Fibroblast of skin of abdomen (primary cell): ENCODE results near the gene FAM110D.

Source experiments
- DNase-seq: peaks from one replicate; pipeline ENCODE4 v3.0.0-alpha.2; 2013

Gene FAM110D

GRCh38 chr1:26129778-26130177, 29.1 kb upstream of the FAM110D start:
- no peak for DNase-seq

- no peak for DNase-seq
Observed at GRCh38 chr1:26130695-26131094, 28.2 kb upstream of the FAM110D start.

DNA sequence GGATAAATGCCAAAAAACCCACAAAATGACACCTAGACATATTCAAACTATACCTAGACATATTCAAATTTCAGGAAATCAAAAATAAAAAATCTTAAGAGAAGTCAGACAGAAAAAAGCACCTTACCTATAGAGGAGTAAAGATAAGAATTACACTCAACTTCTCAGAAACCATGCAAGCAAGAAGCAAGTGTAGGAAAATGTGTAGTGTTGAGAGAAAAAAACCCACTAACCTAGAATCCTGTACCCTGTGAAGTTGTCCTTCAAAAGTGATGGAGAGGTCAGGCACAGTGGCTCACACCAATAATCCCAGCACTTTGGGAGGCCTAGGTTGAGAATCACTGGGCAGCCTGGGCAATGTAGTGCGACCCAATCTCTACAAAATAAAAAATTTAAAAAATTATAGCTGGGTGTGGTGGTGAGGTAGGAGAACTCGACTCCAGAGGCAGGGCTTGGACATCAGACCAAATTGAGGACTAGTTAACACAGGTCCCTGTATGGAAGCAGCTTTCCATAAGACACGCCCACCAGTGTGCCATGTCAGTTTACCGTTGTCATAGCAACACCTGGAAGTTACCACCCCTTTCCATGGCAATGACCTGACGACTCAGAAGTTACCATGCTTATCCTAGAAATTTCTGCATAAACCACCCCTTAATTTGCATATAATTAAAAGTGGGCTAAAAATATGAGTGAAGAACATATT, 26.6 kb upstream of the FAM110D start:
- DNase-seq, result no peak

DNA sequence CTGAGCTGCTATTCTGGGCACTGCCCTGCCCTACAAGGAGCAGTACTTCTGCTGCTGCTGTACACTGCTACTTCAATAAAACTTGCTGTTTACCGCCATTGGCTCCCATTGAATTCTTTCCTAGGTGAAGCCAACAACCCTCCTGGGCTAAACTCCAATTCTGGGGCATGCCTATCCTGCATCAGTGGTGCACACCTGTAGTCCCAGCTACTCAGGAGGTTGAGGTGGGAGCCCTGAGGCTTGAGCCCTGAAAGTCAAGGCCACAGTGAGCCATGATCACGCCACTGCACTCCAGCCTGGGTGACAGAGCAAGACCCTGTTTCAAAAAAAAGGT, 26.1 kb upstream of the FAM110D start:
- DNase-seq, result no peak

GRCh38 chr1:26134466-26134865, 24.4 kb upstream of the FAM110D start:
- DNase-seq, result no peak

DNA sequence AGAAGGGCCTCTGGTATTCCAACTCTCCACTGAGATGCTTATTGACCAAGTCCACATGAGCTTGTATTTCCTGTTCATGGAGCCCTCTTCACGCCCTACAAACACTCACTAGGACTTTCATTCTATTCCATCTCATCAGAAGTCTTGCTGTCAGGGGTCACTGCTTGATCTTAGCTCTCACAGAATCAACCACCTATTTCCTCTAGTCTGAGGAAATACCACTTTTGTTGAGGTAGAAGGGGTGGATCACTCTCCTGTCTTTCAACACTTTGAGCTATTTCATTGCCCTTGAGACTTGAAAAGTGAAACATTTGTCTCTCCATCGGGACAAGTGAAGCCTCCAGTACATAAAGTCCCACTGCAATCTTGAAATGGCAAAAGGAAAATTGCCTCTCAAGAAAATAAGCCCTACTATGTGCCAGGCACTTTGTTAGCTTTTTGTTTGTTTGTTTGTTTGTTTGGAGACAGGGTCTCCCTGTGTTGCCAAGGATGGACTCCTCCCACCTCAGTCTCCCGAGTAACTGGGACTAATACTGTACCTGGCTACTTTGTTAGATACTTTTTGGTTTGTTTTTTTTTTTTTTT, 19.8 kb upstream of the FAM110D start:
- no peak for DNase-seq

GRCh38 chr1:26142159-26142558, 16.7 kb upstream of the FAM110D start:
- DNase-seq, result no peak

DNA sequence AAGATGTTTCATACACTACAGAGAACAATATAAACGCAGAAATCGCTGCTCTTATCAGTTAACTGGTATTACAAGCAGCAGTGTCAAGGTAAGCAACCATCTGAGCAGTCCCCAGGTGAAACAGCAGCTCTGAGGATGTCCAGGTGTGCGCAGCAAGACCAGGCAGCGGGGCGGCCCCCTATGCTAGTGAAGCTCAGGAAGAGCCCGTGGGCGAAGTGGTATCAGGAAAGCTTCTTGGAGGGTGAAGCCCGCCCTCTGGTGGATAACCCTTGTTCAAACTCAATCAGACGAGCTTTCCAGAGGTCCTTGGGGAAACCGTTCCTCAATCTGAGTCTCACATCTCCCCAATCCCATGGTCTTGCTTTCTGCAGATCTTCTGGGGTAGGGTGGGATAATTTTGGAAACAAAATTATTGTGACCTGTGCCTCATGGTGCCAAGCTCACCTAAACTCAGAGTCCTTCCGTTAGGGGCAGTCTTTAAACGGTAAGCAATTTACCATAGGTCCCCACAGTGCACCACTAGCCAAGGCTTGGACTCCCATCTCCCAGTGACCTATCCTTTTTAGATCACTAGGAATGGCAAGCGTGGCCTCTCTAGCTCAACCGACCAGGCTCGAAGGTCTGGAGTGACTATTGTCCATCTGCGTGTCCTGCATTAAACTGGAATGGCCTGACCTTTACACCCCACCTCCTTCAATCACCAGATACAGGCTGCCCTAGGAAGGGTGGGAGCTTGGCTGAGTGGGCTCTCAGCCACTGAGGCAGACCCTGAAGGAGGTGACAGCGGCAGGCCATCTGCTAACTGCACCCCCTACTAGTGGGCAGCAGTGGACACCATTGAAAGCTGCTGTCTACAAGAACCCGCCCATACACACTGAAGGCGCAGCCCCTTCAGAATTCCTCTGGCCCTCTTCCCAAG, 13.6 kb upstream of the FAM110D start:
- peak; percentile 71 for DNase-seq

GRCh38 chr1:26145960-26146294, 13.0 kb upstream of the FAM110D start:
- no peak for DNase-seq

- DNase-seq, result no peak
Observed at GRCh38 chr1:26148887-26149286, 10.0 kb upstream of the FAM110D start.

DNA sequence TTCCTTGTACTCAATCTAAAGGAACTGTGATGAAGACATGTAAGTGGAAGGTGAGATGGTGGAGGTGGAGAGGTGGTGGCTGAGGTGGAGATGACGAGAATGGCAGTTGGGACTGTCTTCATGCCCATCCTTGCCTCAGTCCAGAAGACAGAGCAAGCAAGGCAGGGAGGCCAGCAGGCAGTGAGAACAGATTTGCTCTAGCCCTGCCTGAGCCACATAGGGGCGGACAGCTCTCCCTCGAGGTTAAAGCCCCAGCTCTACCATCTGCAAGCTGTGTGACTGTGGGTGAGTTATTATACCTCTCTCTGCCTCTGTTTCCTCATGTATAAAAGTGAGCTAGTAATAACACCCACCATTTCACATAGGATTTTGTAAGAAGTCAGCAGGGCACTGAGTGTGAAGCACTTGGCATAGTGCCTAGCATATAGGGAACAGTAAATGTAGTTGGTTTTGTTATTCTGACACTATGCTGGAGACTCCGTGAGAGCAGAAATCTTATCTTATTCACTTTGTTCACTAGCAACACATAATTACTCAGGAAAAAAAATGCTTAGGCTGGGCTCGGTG, 4.8 kb upstream of the FAM110D start:
- DNase-seq, result no peak

GRCh38 chr1:26154750-26155149, 4.1 kb upstream of the FAM110D start:
- no peak for DNase-seq

DNA sequence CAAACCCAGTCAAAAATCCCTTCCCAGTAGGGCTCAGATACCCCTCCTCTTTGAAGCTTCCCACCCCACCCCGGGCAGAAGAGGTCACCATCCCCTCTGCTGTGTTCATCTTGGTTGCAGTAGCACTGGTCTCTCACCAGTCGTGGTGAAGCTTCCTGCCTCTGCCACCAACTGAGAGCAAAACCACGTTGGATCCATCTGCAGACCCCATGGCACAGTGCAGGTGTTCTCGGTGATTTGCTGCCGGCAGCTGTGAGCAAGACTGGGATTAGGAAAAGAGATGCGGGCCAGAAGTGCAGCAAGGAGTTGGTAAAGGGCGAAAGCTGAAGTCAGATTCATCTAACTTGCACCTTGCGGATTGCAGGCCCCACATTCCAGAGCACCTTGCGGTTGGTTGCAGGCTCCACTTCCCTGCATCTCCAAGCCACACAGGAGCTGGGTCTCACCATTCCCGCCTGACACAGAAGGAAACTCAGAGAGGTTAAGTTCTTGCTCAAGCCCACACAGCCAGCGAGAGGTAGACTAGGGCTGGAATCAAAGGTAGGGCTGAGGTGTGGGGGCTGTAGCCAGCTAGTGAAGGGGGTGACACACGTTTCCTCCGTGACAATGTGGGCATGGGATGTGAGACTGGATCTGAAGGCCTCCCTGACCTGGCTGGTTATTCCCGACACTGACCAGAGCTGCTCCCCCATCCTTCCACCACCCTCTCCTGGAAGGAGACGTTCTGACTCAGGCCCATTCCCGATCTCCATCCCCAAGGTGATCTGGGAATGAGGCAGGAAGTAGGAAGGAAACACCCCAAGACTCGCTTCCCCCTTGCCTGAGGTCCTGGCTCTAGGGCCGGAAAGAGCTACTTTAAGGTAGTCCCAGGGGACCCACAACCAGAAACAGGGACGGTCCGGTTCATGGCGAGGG, 3.3 kb upstream of the FAM110D start:
- no peak for DNase-seq

GRCh38 chr1:26156285-26157038, 2.4 kb upstream of the FAM110D start:
- DNase-seq, result peak; percentile 38

GRCh38 chr1:26158271-26158907, 490 bp upstream of the FAM110D start:
- no peak for DNase-seq

GRCh38 chr1:26159743-26160039, 812 bp downstream of the FAM110D start:
- DNase-seq, result no peak

DNA sequence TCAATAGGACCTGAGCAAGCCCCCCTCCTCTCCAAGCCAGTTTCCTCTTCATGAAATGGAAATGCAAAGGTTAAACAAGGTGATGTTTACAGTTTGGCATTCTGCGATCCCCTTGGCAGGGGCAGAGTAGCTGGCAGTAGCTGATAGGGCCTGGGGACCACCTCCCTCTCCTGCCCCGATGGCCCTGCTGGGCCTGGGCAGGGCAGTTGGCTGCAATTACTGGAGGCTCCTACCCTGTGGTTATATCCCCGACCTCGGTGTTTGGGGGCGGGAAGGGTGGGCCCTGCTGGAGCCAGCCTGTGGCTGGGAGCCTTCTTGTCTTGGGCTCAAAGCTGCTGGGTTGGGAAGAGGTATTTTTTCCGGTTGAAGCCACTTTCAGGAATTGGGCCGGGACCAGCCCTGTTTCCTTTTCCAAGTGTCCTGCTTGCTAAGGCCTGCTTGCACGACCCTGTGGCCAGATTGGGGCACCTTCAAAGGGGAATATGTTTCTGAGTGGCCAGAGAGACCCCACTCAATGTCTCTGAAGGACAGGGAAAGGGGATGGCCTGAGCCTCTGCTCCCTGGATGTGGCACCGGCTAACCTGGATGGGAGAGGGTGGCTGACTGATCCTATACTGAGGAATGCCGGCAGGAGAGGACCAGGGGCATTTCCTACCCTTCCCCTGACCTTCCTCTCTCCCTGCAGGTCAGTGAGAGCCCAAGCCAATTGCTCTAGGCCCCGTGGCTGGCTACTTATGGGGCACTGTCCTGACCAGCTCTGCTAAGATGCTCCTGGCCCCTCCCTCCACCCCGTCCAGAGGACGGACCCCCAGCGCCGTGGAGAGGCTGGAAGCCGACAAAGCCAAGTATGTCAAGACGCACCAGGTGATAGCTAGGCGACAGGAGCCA, 1.9 kb downstream of the FAM110D start:
- DNase-seq, result no peak

- peak; percentile 53 for DNase-seq
Observed at GRCh38 chr1:26161415-26162219, 2.7 kb downstream of the FAM110D start.

DNA sequence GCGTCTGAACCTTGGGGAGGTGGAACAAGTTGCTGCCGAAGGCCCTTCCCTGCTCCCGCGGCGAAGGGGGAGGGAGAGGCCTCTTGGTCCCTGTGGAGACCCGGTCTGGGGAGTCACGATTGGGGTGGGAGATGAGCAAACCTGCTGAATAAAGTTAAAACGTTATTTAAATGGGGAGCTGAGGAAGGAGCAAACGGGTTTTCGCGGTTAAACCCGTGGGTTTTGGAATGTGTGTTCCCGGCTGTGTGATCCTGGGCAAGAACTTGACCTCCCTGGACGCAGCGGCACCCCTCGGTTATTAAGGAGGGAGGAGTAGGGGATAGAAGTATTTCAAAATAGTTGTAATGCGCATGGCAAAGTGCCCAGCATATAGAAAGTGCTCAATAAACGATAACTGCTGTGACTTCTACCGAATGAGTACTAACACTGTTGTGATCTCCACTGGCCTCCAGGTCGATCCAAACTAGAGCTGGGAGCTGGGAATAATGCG, 3.4 kb downstream of the FAM110D start:
- no peak for DNase-seq
